ENCODE results near the gene CMIP. TPM values are rescaled to one million over a fixed set of nuclear protein-coding genes. Genes with fewer than 3 reads are reported as not detected.

CMIP gene
- total RNA-seq, 1 experiment from 2014 or later = 48.2 TPM

- Histone ChIP-seq H3K56ac (ENCODE audit: insufficient read length, low read depth, low read length) (no peak overlapping the region), H3K14ac (ENCODE audit: insufficient read depth, low read length) (no peak overlapping the region), H3K79me2 (ENCODE audit: insufficient read depth, low read length) (peaks cover 6% of the 10 kb centered on the region; the same call in 1 of the 2 replicates), H3K23ac (ENCODE audit: insufficient read length, low read depth, low read length) (no peak overlapping the region), H3K23me2 (ENCODE audit: insufficient read length, low read depth, low read length, poor library complexity, severe bottlenecking) (no peaks in the 10 kb centered on the region), H3T11ph (ENCODE audit: low read length) (no peak overlapping the region), H3K9ac (ENCODE audit: extremely low read depth, insufficient read length, low read length) (no peak overlapping the region), H3K4me1 (ENCODE audit: insufficient read depth, low read length) (no peaks in the 10 kb centered on the region), H2AK5ac (ENCODE audit: insufficient read length, low read length) (no peak overlapping the region), H3K79me1 (ENCODE audit: insufficient read depth, low read depth, low read length, poor library complexity, severe bottlenecking) (peaks cover 7% of the 10 kb centered on the region), H4K8ac (replicated peaks; ENCODE audit: insufficient read length, low read depth, low read length) (no peak overlapping the region), H3K9me3 (ENCODE audit: control insufficient read depth, low read depth, low read length) (no peaks in the 10 kb centered on the region), H4K5ac (ENCODE audit: insufficient read length, low read depth, low read length) (no peak overlapping the region), H3K27me3 (ENCODE audit: insufficient read depth, low read length) (no peaks in the 10 kb centered on the region), H3K27ac (ENCODE audit: insufficient read length, low read depth, low read length) (no peak overlapping the region), H3K18ac (ENCODE audit: insufficient read length, low read depth, low read length) (no peak overlapping the region), H2BK5ac (ENCODE audit: insufficient read length, low read length) (no peak overlapping the region), H3K4me2 (ENCODE audit: insufficient read depth, insufficient read length, low read length) (no peak overlapping the region), H2BK20ac (ENCODE audit: low read depth, low read length, poor library complexity, severe bottlenecking) (no peak overlapping the region), H3K4ac (ENCODE audit: low read depth, low read length) (no peak overlapping the region), H4K91ac (ENCODE audit: insufficient read length, low read depth, low read length) (no peak overlapping the region), H2BK15ac (ENCODE audit: low read depth, low read length) (no peak overlapping the region), H2BK12ac (ENCODE audit: insufficient read length, low read depth, low read length) (no peak overlapping the region), H4K20me1 (ENCODE audit: control insufficient read depth, insufficient read depth, insufficient read length) (peaks cover 2% of the 10 kb centered on the region), H2BK120ac (ENCODE audit: low read depth, low read length, poor library complexity, severe bottlenecking) (no peak overlapping the region), H2AFZ (ENCODE audit: low read length) (no peak overlapping the region)
- no peaks in the 10 kb centered on the region; a peak in 1 of 7 replicates for H3K36me3 Mint-ChIP-seq (ENCODE audit: insufficient read depth in 1 of 3, low read depth in 3 of 3)
- H3K4me3 Mint-ChIP-seq = no peak overlapping the region
- DNase-seq = no peak
- peaks cover 8 to 17% of the 10 kb centered on the region in 2 experiments for H3K4me1 Mint-ChIP-seq
- H3K27ac Mint-ChIP-seq = peak overlapping the region; percentile 55 to 76 (median 69); a peak in 4 of 7 replicates
- no peaks in the 10 kb centered on the region for H3K27me3 Mint-ChIP-seq (ENCODE audit: low read depth)
- H3K9me3 Mint-ChIP-seq = no peaks in the 10 kb centered on the region
- WGBS (ENCODE audit: extremely low coverage, insufficient read length, low lambda C conversion rate) = no CpG with 5 or more reads among the region's 8 CpGs
- TF ChIP-seq CTCF (conservative IDR thresholded peaks at IDR 0.05) = no peak
Measured at GRCh38 chr16:81560979-81561657, 116.5 kb downstream of the CMIP start.

Data from H9 (cell line).